Heart left ventricle (tissue), 13 donors: ENCODE data around the gene MKI67.

Experiments
- POLR2A ChIP-seq, 2 donors: fragments of 450-650 bp; IDR thresholded peaks; one replicate each; pipeline ENCODE4 v1.6.1; 2017; ENCODE audit warnings: antibody characterized with exemption in 2 of 2, mild to moderate bottlenecking in 2 of 2, moderate library complexity in 2 of 2
- TF ChIP-seq, protein P1 (sequence below), 12 donors: fragments of 200-600 bp; sonication (generic) in 4 of 12; IDR thresholded peaks; one replicate each; pipeline versions ENCODE4 v1.5.0 to v1.8.0; 2018 to 2022; ENCODE audit warnings: antibody characterized with exemption in 12 of 12, mild to moderate bottlenecking in 5 of 12
- donor health status: ischemic (EF 13 %, LVEDD 7.1; RV severe dilation, severe dysfunction).
- donor health status: DM: no; HTN: yes; CAD: no.
- donor health status: DM: no; HTN: no; CAD: no.
- donor health status: ischemic (EF 25% LVEDD 6.9; RV normal size, moderate dysfunction).
- donor health status: ischemic (EF 25% LVEDD 5.7; RV mildly dilated, moderate dysfunction).
- donor health status: ischemic (EF 35%, LVEDD 5.7; RV mildly dilated, moderate dysfunction).
- donor health status: nonischemic (EF 11% LVEDD 7.7; RV severe dilation, severe dysfunction).
- donor health status: DM: yes; HTN: yes; CAD: no.
- donor health status: PGD.
- donor health status: ischemic (EF 29% LVEDD 5.4; RV normal size, mild dysfunction).
- donor health status: nonischemic (EF 23%, LVEDD 6.1; RV moderate dilation, normal function).

GRCh38 chr10:128149267-128150014 lies 23.2 kb upstream of the MKI67 start:
- TF ChIP-seq, protein P1, sequence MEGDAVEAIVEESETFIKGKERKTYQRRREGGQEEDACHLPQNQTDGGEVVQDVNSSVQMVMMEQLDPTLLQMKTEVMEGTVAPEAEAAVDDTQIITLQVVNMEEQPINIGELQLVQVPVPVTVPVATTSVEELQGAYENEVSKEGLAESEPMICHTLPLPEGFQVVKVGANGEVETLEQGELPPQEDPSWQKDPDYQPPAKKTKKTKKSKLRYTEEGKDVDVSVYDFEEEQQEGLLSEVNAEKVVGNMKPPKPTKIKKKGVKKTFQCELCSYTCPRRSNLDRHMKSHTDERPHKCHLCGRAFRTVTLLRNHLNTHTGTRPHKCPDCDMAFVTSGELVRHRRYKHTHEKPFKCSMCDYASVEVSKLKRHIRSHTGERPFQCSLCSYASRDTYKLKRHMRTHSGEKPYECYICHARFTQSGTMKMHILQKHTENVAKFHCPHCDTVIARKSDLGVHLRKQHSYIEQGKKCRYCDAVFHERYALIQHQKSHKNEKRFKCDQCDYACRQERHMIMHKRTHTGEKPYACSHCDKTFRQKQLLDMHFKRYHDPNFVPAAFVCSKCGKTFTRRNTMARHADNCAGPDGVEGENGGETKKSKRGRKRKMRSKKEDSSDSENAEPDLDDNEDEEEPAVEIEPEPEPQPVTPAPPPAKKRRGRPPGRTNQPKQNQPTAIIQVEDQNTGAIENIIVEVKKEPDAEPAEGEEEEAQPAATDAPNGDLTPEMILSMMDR (IDR thresholded peaks at IDR 0.05): no peak
- TF ChIP-seq POLR2A (IDR thresholded peaks at IDR 0.05): no peak
